Esophagus squamous epithelium (tissue), 4 donors: ENCODE data around the gene CYB561D1.

ENCODE experiments used
- CTCF ChIP-seq, 6 experiments: fragments of 450-650 bp in 4 of 6; fragments of 200-600 bp in 2 of 6; sonication (generic) in 2 of 6; IDR thresholded peaks; one replicate each; pipeline ENCODE4 v1.5.1; 2016 to 2019; ENCODE audit warnings: antibody characterized with exemption in 6 of 6, mild to moderate bottlenecking in 4 of 6, moderate library complexity in 4 of 6
- POLR2A ChIP-seq, 4 donors: fragments of 450-650 bp; IDR thresholded peaks; one replicate each; pipeline ENCODE4 v1.6.1; 2017; ENCODE audit warnings: antibody characterized with exemption in 4 of 4, mild to moderate bottlenecking in 4 of 4, moderate library complexity in 3 of 4

GRCh38 chr1:109531826-109532364 lies 38.0 kb downstream of the CYB561D1 start:
- no peak for TF ChIP-seq CTCF (IDR thresholded peaks at IDR 0.05)
- TF ChIP-seq POLR2A (IDR thresholded peaks at IDR 0.05) = no peak
